Measurements from ENCODE around the gene MAOB. TPM values are rescaled to one million over a fixed set of nuclear protein-coding genes. Genes with fewer than 3 reads are reported as not detected.

Gene MAOB
- total RNA-seq, 1 experiment from 2014 or later, result 0.34 TPM

- Histone ChIP-seq H3K4me3 (ENCODE audit: low read depth, low read length) (no peak overlapping the region), H3K27me3 (replicated peaks; ENCODE audit: control insufficient read depth, insufficient read depth, low read length) (no peaks in the 10 kb centered on the region), H3K4me1 (no peaks in the 10 kb centered on the region), H3K36me3 (ENCODE audit: control insufficient read depth, insufficient read depth, low read length) (no peaks in the 10 kb centered on the region), H3K9me3 (no peaks in the 10 kb centered on the region)
- intact Hi-C loops (cut with micrococcal nuclease; ENCODE audit: unreplicated experiment), result no loop called here
- TF ChIP-seq CTCF (IDR thresholded peaks at IDR 0.05; ENCODE audit: insufficient read depth in 1 of 2, low read depth in 1 of 2, low read length in 1 of 2, severe bottlenecking in 1 of 2, unreplicated experiment in 1 of 2), result no peak
- no peaks in the 10 kb centered on the region for H3K36me3 Mint-ChIP-seq (ENCODE audit: insufficient read depth, unreplicated experiment)
- no peaks in the 10 kb centered on the region for H3K9me3 Mint-ChIP-seq (ENCODE audit: unreplicated experiment)
- DNase-seq, result no peak
- H3K4me1 Mint-ChIP-seq (ENCODE audit: low read depth, unreplicated experiment), result no peaks in the 10 kb centered on the region
- H3K27ac Mint-ChIP-seq (ENCODE audit: unreplicated experiment), result no peak overlapping the region
- H3K27me3 Mint-ChIP-seq (ENCODE audit: insufficient read depth, unreplicated experiment), result no peaks in the 10 kb centered on the region
- ChIA-PET CTCF (no interaction called here), POLR2A (no interaction called here)
- H3K4me3 Mint-ChIP-seq (ENCODE audit: unreplicated experiment), result no peak overlapping the region
- no TSS peak for BruUV-seq (replicated peaks)
Observed at GRCh38 chrX:43735534-43735933, 146.7 kb downstream of the MAOB start.

GRCh38 chrX:43734444-43734843, 147.8 kb downstream of the MAOB start:
- Histone ChIP-seq H3K4me3 (ENCODE audit: low read depth, low read length) (no peak overlapping the region), H3K36me3 (ENCODE audit: control insufficient read depth, insufficient read depth, low read length) (no peaks in the 10 kb centered on the region), H3K9me3 (no peaks in the 10 kb centered on the region), H3K4me1 (no peaks in the 10 kb centered on the region), H3K27me3 (replicated peaks; ENCODE audit: control insufficient read depth, insufficient read depth, low read length) (no peaks in the 10 kb centered on the region)
- no peak for DNase-seq
- Mint-ChIP-seq H3K4me1 (ENCODE audit: low read depth, unreplicated experiment) (no peaks in the 10 kb centered on the region), H3K27me3 (ENCODE audit: insufficient read depth, unreplicated experiment) (no peaks in the 10 kb centered on the region), H3K36me3 (ENCODE audit: insufficient read depth, unreplicated experiment) (no peaks in the 10 kb centered on the region), H3K9me3 (ENCODE audit: unreplicated experiment) (no peaks in the 10 kb centered on the region), H3K27ac (ENCODE audit: unreplicated experiment) (no peak overlapping the region), H3K4me3 (ENCODE audit: unreplicated experiment) (no peak overlapping the region)
- POLR2A ChIA-PET, result no interaction called here
- no peak for TF ChIP-seq CTCF (IDR thresholded peaks at IDR 0.05; ENCODE audit: insufficient read depth in 1 of 2, low read depth in 1 of 2, low read length in 1 of 2, severe bottlenecking in 1 of 2, unreplicated experiment in 1 of 2)
- intact Hi-C loops (cut with micrococcal nuclease; ENCODE audit: unreplicated experiment), result no loop called here
- BruUV-seq (replicated peaks), result no TSS peak
- CTCF ChIA-PET, result interaction anchor here (0.7 kb wide), 1 partner anchor 169 kb away, joined by 3 read pairs; no protein-coding TSS in a partner anchor

GRCh38 chrX:43733699-43734098, 148.6 kb downstream of the MAOB start:
- Histone ChIP-seq H3K27me3 (replicated peaks; ENCODE audit: control insufficient read depth, insufficient read depth, low read length) (no peaks in the 10 kb centered on the region), H3K4me3 (ENCODE audit: low read depth, low read length) (no peak overlapping the region), H3K4me1 (no peaks in the 10 kb centered on the region), H3K36me3 (ENCODE audit: control insufficient read depth, insufficient read depth, low read length) (no peaks in the 10 kb centered on the region), H3K9me3 (no peaks in the 10 kb centered on the region)
- ChIA-PET CTCF (interaction anchor here (0.7 kb wide), 1 partner anchor 168 kb away, joined by 3 read pairs; no protein-coding TSS in a partner anchor), POLR2A (no interaction called here)
- Mint-ChIP-seq H3K27me3 (ENCODE audit: insufficient read depth, unreplicated experiment) (no peaks in the 10 kb centered on the region), H3K9me3 (ENCODE audit: unreplicated experiment) (no peaks in the 10 kb centered on the region), H3K36me3 (ENCODE audit: insufficient read depth, unreplicated experiment) (no peaks in the 10 kb centered on the region), H3K4me1 (ENCODE audit: low read depth, unreplicated experiment) (no peaks in the 10 kb centered on the region), H3K27ac (ENCODE audit: unreplicated experiment) (no peak overlapping the region), H3K4me3 (ENCODE audit: unreplicated experiment) (no peak overlapping the region)
- intact Hi-C loops (cut with micrococcal nuclease; ENCODE audit: unreplicated experiment), result no loop called here
- TF ChIP-seq CTCF (IDR thresholded peaks at IDR 0.05; ENCODE audit: insufficient read depth in 1 of 2, low read depth in 1 of 2, low read length in 1 of 2, severe bottlenecking in 1 of 2, unreplicated experiment in 1 of 2), result no peak
- no TSS peak for BruUV-seq (replicated peaks)
- no peak for DNase-seq
